Measurements from ENCODE around the gene ADD3. TPM values are rescaled to one million over a fixed set of nuclear protein-coding genes. Genes with fewer than 3 reads are reported as not detected.

The ADD3 gene
- total RNA-seq, 3 donors from 2014 or later: 109 to 165 (median 141) TPM

DNA sequence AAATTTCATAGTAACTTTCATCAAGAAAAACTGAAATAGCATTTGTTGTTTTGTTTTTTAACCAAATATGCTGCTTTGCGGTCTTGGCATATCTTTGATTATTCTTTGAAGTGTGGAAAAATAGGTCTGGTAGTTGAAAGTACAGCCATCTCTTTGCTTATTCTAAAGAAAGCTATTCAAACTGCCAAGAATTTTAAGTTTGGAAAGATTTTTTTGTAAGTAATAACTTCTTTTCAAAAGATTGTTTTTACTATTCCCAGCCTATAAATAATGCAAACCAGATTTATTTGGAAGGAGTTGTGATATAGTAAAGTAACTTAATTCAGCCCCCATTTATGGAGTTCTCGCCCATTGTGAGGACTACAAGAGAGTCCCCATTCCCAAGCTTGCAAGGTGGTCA is 87.0 kb downstream of the ADD3 start:
- TF ChIP-seq, protein P1, sequence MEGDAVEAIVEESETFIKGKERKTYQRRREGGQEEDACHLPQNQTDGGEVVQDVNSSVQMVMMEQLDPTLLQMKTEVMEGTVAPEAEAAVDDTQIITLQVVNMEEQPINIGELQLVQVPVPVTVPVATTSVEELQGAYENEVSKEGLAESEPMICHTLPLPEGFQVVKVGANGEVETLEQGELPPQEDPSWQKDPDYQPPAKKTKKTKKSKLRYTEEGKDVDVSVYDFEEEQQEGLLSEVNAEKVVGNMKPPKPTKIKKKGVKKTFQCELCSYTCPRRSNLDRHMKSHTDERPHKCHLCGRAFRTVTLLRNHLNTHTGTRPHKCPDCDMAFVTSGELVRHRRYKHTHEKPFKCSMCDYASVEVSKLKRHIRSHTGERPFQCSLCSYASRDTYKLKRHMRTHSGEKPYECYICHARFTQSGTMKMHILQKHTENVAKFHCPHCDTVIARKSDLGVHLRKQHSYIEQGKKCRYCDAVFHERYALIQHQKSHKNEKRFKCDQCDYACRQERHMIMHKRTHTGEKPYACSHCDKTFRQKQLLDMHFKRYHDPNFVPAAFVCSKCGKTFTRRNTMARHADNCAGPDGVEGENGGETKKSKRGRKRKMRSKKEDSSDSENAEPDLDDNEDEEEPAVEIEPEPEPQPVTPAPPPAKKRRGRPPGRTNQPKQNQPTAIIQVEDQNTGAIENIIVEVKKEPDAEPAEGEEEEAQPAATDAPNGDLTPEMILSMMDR (IDR thresholded peaks at IDR 0.05): no peak
- no peak for ATAC-seq
- Histone ChIP-seq H3K9me3 (no peaks in the 10 kb centered on the region), H3K4me3 (no peak overlapping the region), H3K4me1 (ENCODE audit: low read depth) (no peaks in the 10 kb centered on the region), H3K36me3 (ENCODE audit: low read depth) (no peaks in the 10 kb centered on the region)
- intact Hi-C loops (cut with DNase I, micrococcal nuclease): no loop called here
- no peak for DNase-seq

DNA sequence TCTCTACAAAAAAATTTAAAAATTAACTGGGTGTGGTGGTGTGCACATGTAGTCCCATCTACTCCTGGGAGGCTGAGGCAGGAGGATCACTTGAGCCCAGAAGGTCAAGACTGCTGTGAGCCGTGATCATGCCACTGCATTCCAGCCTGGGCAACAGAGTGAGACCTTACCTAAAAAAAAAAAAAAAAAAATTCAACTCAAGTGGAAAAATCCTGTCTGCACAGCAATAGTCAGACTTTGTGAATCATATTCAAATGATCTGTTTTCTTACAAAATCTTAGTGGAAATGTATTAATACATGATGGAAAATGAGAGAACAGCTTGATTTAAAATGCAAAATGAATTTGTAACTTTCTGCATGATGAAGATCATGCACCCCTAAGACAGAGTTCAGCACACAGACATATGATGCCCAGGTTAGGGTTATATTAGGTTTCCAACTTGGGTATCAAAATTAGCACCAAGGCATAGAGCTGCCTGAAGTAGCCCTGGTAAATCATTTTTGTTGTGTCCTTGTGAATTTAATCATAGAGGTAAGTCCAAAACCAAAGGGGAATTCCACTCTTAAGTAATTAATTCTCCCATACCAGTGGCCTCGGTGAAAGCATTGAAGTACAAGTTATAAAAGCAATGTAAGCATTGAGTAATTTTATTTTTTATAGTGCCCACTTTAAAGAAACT is 93.8 kb downstream of the ADD3 start:
- no peak overlapping the region for H3K4me3 ChIP-seq
- TF ChIP-seq, protein P1 (IDR thresholded peaks at IDR 0.05): no peak
- H3K9me3 ChIP-seq: no peaks in the 10 kb centered on the region
- DNase-seq: no peak
- intact Hi-C loops (cut with DNase I, micrococcal nuclease): no loop called here
- no peak for ATAC-seq
- no peaks in the 10 kb centered on the region for H3K4me1 ChIP-seq (ENCODE audit: low read depth)
- no peaks in the 10 kb centered on the region for H3K36me3 ChIP-seq (ENCODE audit: low read depth)

DNA sequence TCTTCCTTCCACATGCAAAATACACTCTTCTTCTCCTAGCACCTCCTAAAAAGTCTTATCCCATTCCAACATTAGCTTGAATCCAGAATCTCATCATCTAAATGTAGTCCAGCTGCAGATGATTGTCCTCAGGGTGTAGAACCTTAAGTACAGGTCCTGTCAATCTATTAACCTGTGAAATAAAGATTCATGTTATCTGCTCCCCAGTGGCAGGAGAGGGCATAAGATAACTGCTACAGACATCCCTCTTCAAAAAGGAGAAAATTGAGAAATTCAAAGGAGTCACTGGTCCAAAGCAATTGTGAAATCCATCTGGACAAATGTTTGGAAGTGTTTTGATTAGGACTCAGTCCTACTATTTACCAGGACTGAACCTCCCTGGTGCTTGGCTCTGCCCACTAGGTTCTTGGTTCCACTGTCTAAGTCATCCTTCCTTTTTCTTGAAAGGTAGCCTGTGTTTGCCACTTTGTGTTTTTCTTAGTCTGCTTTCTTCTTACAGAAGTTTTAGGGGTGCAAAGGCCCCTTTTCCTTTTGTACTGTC is 96.2 kb downstream of the ADD3 start:
- no peak overlapping the region for H3K4me3 ChIP-seq
- intact Hi-C loops (cut with DNase I, micrococcal nuclease): no loop called here
- H3K4me1 ChIP-seq (ENCODE audit: low read depth): no peaks in the 10 kb centered on the region
- DNase-seq: no peak
- TF ChIP-seq, protein P1 (IDR thresholded peaks at IDR 0.05): no peak
- H3K9me3 ChIP-seq: no peaks in the 10 kb centered on the region
- no peak for ATAC-seq
- no peaks in the 10 kb centered on the region for H3K36me3 ChIP-seq (ENCODE audit: low read depth)

DNA sequence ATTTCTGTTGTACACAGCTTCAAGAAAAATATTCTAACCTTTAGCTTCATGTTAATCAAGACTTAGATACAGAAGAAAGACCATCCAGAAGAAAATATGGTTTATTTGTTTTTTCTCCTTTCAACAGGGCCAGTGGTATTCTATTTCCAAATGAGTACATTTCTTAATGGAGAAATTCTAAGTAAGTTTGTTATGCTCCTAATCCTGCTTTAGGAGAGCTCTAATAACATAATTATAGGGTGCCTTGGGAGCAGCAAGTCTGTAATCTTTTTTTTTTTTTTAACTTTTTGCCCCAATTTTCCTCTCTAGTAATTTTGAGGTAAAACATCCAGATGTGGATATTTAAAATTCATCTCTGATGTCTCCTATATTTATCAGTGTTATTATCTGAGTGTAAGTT is 98.1 kb downstream of the ADD3 start:
- no peaks in the 10 kb centered on the region for H3K4me1 ChIP-seq (ENCODE audit: low read depth)
- no peaks in the 10 kb centered on the region for H3K36me3 ChIP-seq (ENCODE audit: low read depth)
- no peaks in the 10 kb centered on the region for H3K9me3 ChIP-seq
- TF ChIP-seq, protein P1 (IDR thresholded peaks at IDR 0.05): no peak
- DNase-seq (no peak), ATAC-seq (no peak)
- intact Hi-C loops (cut with DNase I, micrococcal nuclease): no loop called here
- H3K4me3 ChIP-seq: no peak overlapping the region

DNA sequence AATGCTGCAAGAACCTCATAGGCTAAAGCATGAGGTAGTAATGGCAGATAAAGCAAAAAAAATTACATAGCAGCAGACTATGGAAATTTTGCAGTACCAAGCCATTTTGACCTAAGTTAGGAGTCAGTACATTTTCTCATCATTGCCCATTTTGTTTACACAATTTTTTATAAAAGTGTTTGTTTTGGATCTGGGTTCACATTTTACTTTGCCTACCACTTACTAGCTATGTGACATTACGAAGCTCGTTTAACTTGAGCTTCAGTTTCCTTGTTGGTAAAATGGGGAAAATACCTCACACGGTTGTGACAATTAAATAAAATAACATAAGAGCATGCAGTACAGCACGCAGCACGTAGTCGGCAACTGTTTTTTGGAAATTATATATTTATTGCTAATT is 99.6 kb downstream of the ADD3 start:
- H3K9me3 ChIP-seq: no peaks in the 10 kb centered on the region
- intact Hi-C loops (cut with DNase I, micrococcal nuclease): no loop called here
- ATAC-seq: no peak

More for the DNA sequence above, 99.6 kb downstream of the ADD3 start:
- Histone ChIP-seq H3K36me3 (ENCODE audit: low read depth) (no peaks in the 10 kb centered on the region), H3K4me1 (ENCODE audit: low read depth) (no peaks in the 10 kb centered on the region), H3K4me3 (no peak overlapping the region)
- no peak for DNase-seq
- TF ChIP-seq, protein P1 (IDR thresholded peaks at IDR 0.05): no peak
